HG03354 (cell line): ENCODE results near the gene KIF26B.
"Not testable (repeated sequence)": the region's sequence is repeated elsewhere in the genome, so short reads cannot be mapped to it uniquely, and the experiment has no call there.

ENCODE experiments used
- ATAC-seq: cut with Tn5 transposase; IDR thresholded peaks from one replicate; pipeline ENCODE4 v1.9.1; 2021; ENCODE audit warnings: mild to moderate bottlenecking; ENCODE audit not compliant: unreplicated experiment, poor library complexity, severe bottlenecking

KIF26B gene

DNA sequence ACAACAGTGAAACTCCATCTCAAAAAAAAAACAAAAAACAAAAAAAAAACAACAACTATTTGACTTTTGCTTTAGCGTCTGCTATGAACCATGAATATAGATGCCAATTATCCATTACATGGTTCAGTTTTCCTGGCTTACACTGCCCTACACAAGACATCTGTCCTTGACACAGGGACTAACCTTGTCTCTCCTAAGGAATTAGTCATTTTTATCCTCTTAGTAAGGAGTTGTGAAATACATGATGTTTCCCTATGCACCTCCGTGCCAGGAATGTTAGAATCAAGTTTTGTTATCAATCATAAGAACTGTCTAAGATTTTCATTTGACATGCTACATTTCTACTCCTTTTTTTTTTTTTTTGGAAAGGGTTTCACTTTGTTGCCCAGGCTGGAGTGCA lies 241.8 kb downstream of the KIF26B start:
- ATAC-seq, result no peak

DNA sequence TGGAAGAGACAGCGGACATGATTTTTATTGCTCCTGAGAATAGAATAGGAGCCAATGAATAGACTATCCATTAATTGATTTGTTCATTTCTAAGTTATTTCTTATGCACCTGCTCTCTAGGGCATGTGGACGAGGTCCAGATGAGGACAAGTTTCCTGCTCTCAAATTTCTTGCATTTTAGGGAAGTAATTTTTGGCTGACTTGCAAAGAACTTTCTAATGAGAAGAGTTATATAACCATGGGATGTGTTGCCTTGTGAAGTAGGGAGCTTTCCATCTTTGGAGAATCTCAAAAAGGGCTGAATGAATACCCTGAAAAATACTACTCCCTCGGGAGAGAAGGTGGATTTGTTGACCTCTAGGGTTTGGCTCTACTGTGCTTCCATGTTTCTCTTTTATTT lies 243.0 kb downstream of the KIF26B start:
- no peak for ATAC-seq

DNA sequence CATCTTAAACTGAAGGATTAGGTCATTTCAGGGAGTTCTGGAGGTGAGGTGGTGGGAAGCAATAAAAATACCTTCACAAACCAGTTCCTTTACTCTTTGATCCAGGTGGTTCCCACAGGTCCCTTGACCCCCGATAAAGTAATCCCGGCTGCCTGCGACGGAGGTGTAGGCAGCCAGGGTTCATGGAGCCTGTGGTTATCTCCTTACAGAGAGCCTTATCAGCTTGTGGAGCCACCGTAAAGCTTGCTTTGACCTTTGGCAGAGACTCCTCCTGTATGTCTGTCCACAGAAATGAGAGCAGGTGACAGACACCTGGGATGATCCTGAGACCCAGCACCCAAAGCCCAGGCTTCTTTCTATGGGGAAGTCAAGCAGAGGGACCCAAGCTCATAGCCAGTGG lies 243.4 kb downstream of the KIF26B start:
- no peak for ATAC-seq

DNA sequence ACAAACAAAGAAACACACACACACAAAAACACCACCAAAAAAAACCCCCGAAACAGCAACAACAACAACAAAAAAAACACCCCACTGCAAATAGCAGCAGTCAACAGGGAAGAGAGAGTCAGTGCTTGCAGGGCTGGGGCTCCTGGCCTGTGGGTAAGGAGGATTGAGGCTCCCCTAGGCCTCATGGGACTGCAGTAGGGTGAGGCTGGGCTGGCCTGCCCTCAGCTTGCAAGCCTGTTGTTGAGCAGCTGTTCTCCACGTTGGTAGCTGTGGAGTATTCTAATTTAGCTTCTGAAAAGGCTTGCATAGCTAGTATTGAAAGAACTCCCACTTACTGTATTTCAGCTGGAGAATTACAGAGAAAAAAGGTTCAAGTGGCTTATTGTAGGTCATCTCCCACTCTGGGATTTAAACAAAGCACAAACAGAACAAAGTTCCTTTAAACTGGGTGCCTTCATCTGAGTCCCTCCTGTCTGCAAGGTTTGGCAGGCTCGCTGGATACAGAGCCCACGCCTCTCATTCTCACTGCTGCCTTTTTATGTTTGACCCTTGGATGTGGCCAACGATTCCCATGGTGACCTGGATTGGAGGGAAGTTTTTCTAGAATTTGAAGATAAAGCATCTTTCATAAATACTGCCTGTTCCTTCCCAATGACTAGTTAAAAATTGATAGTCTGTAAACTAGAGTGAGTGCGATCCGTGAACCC lies 247.2 kb downstream of the KIF26B start:
- ATAC-seq, result no peak

DNA sequence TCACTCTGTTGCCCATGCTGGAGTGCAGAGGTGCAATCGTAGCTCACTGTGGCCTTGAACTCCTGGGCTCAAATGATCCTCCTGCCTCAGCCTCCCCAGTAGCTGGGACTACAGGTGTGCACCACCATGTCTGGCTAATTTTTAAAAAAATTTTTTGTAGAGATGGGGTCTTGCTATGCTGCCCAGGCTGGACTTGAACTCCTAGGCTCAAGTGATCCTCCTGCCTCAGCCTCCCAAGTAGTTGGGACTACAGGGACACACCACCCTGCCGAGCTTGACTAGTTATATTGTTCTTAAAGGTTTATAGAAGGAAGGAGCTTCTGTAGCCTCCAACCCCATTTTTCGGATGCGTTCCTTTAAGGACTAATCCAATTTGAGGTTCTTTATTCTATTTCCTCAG lies 248.2 kb downstream of the KIF26B start:
- ATAC-seq, result not testable (repeated sequence)

DNA sequence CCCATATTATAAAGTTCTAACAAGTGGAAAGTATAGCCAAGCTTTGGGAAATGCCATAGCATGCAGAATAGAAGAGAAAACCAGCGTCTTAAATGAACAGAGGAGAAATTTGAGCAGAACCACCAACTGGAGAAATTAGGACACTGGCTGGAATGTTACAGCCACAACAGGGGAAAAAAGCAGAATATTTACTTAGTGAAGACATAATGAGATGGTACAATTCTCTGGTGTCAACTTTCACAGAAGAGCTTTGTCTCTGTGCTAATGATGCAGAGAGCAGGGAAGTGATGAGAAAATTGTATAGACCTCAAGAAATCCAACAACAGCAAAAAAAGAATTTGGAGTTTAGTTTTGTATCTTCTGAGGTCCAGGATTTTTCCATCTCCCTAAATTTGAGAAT lies 249.7 kb downstream of the KIF26B start:
- no peak for ATAC-seq

DNA sequence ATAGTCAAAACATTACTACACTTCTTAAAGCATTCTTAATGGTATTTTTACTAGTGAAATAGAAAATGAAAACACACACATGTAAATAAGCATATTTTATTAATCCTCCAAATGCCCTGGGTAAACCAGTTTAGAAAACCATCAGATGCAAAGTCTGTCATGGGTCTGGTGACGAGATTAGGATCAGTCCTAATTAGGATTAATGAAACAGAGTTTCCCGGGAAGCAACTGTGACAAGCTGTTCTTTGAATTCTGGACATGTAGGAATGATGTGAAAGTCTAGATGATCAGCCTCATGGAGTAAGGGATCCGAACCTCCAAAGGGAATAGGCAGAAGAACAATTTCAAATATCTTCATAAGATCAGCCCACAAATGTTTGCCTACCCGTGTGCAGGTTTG lies 250.2 kb downstream of the KIF26B start:
- no peak for ATAC-seq

DNA sequence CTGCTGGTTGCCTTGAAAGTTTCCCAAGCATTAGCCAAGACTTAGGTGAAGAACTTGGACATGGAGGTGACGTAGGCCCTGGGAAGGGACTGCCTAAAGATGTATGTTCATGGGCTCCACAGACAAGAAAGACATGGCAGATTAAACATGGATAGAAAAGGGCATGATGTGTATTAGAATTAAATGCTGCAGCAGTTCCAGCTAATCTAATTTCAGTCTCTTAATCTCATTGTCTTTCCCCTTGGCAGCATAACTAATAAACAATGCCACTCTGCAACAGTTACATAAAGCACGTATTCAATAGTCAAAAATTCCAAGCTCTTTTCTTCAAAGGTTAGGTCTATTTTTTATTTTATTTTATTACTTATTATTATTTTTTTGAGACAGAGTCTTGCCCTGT lies 251.6 kb downstream of the KIF26B start:
- ATAC-seq, result no peak

DNA sequence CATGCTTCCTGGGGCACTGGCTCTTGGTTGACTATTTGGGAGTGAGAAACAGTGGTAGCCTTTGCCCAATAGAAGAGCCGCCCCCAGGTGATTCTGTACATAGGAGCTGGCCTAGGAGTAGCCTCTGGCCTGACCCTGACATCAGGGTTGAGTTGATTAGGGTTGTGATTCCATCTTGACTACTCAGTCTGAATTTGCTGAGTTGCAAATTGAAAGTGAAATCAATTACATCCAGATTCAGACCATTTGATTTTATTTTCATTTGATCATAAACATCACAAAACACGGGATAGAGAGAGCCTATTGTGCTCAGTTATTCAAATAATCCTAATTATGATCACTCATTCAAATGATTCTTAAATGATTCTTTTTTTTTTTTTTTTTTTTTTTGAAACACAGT lies 253.2 kb downstream of the KIF26B start:
- ATAC-seq, result no peak

DNA sequence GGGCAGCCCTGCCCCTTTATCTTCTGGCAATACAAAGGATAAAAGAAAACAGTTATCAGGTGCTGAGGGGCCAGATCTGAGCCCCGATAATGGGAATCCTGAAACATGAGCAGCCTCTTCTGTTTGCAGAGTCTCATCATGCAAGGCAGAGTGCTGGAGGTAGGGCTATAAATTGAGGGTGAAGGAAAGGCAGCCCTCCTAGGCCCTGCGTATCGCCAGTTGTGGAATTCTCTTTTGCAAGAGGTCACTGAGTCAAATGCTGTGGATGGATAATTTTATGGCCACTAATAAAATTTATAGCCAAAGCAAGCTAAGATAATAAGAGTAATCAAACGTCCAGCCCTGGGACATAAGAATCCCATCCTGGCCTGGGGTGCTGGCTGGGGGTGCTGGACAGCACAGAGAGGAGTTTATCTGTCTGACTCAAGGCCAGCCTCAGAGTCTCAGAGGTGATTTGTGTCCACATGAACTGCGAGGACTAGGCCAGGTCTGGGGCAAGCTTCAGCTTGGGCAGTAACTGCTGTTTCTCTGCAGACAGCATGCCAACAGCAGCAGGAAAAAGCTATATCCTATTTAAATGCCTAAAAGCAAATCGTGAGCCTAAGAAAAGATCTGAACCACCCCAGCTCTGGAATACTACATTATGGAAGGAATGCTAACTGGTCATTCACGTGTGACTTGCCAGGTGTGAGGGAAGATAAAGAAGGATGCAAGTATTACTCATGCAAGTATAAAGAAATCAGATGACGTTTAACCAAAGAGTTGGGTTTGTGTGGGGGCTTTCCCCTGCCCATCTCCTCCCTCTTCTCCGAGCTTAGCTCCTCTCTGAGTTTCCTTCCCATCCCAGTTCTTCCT lies 254.8 kb downstream of the KIF26B start:
- ATAC-seq, result no peak

DNA sequence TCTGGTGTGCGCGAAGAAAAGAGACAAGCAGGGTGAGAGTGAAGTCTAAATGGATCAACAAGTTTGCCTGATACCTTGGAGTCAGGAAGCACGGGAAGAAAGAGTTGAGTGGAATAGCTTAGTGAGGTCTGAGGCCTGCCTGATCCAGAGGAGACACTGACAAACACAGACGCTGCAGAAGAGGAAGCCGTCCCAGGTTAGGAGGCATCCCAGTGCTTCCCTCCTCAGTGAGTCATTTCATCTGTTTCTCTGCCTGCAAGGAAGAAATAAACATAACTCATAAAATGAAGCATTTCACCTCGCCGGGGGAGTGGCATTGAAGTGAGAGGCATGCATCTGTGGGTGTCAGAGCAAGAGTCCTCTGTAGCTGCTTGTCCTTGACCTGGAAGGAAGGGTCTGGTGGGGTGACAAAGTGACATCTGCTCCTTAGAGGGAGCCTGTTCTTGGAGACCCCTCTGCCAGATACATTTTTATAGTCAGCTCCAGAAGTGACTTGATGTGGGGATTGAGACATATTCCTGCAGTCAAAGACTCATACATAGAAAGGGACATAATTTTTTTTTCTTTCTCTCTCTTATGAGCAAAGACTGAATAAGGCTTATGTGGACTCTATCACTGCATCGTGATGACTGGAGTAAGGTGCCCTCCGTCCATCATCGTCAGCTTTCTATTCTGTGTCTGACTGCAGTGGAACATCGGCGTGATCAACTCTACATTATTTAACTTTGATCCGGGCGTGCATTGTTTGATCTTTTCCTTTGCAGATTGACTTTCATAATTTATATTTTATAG lies 256.7 kb downstream of the KIF26B start:
- no peak for ATAC-seq

DNA sequence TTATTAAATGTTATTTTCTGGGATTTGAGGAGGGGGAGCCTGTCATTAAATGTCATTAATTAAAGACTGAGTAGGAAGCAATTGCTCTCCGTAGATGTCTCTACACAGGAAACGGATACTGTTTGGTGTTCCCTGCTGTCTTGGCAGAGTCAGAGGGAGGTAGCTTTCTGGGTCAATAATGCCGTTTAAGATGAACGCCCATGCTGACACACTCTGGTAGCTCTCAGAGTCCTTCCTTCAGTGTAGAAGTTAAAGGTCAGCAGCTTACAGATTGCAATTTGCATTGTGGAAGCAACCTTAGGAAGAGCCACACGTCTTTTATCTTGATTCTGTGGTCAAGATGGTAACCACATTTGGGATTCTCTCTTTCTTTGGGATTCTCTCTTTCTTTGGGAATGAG lies 257.5 kb downstream of the KIF26B start:
- no peak for ATAC-seq

DNA sequence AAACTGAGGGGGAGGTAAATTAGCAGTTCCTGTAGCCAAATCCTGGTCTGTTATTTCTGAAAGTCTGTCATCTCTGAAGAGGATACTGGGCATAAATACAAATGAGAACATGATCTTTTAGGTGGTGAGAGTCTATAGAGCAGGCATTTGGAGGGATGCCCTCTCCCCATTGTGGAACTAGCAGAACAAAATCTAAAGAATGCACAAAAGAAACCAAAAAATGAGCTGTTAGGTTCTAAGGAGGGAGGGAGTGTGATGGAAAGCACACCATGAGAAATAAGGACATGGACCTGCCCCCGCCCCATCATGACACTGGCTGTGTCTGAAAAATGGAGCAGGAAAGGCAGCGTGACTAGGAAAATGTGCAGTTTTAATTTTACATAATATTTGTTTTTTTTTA lies 262.0 kb downstream of the KIF26B start:
- no peak for ATAC-seq

DNA sequence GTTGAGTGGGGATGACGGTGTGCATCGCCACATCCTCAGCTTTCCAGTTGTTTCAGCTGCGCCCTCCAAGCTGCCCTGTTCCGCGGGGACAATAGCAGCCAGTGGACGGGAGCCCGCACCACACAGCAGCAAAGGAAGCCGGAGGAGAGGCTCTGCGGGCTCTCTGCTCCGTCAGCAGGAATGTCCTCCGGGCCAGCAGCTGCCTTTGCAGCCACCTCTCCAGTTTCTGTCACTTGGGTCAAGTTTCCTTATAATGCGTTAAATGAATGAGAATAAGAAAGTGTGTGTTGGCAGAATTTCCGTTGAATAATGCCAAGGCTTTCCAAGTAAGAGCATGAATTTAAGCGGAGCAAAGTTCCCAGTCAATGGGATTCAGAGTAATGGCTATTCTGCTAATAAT lies 263.3 kb downstream of the KIF26B start:
- ATAC-seq, result no peak

DNA sequence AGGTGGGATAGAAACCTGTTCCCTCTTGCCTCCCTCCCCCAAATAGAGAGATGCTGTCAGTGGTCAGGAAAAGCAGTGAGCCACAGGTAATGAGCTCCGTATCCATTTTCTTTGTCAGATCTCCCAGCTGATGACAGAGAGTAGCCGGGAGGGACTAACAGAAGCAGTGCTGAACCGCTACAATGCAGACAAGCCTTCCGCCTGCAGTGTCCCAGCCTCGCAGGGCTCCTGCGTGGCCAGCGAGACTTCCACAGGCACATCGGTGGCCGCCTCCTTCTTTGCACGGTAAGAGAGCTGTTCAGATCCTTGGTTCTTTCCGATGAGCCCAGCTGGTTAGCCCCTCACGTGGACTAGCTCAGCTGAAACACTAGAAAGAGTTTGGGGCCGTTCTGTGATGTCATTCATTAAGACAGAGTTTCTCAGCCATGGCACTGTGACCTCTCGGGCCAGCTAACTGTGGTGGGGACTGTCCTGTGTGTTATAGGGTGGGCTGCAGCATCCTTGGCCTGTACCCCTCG lies 264.7 kb downstream of the KIF26B start:
- ATAC-seq, result no peak

DNA sequence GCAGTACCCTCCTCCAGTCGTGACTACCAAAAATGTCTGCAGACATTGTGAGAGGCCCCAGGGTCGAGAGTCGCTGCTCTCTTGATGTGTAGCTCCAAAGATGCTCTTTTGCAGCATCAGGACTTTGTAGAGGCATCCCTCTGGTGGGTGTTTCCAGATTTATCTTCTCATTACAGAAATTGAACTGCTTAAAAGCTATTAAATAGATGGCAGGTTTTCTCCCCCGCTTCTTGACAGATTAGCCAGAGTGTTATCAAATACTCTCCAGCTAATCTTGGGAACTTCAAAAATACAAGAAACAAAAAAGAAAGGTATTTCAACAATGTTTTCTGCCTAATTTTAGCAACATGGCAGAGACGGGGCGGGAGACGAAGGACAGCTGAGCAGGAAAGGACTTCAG lies 265.2 kb downstream of the KIF26B start:
- no peak for ATAC-seq

DNA sequence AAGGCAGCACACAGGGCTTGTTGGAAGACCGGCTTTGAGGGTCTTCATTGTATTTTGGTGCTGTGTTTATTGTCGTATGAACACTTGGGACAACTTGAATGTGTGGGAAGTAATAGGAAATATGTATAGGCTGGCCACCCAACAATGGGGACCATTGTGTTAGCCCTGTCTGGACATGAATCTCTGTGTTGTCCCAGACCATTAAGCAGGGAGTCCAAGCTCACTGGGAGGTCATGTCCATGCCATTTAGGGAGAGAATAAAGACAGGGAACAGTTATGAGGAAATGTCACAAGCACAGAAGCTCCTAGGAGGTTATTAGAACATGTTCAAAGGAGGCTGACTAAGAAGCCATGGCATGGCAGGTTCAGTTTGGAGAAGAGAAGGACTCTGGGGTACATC lies 266.1 kb downstream of the KIF26B start:
- ATAC-seq, result no peak

DNA sequence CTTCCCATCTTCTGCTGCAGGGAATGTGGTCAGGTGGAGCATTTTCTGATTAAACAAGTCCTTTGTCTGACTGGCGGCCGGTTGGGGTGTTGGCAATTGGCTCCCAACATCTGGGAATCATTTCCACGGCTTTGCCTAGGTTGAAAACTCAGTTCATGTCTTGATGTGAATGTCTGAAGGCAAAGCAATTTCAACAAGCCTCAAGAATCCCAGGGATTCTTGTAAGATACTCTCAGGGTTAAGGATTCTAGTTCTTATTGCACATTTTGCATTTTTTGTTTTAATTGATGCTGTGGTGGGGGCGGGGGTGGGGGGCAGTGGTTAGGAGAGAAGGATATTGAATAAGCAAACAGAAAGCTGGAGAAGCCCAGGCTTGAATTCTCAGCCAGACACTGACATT lies 273.9 kb downstream of the KIF26B start:
- no peak for ATAC-seq

DNA sequence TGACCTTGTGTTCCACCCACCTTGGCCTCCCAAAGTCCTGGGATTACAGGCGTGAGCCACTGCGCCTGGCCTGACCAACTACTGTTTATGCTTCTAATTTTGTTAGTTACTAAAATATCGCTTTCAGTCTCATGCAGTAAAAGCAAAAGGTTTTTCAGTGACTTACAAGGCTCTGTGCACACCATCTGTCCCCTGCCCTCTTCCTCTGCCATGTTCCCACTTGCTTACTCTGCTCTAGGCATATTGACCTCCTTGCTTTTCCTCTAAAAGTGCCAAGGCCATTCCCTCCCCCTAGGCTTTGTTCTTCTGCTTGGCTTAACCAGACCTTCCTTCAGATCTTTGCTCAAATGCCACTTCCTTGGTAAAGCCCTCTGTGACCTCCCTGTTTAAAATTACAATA lies 276.9 kb downstream of the KIF26B start:
- no peak for ATAC-seq

DNA sequence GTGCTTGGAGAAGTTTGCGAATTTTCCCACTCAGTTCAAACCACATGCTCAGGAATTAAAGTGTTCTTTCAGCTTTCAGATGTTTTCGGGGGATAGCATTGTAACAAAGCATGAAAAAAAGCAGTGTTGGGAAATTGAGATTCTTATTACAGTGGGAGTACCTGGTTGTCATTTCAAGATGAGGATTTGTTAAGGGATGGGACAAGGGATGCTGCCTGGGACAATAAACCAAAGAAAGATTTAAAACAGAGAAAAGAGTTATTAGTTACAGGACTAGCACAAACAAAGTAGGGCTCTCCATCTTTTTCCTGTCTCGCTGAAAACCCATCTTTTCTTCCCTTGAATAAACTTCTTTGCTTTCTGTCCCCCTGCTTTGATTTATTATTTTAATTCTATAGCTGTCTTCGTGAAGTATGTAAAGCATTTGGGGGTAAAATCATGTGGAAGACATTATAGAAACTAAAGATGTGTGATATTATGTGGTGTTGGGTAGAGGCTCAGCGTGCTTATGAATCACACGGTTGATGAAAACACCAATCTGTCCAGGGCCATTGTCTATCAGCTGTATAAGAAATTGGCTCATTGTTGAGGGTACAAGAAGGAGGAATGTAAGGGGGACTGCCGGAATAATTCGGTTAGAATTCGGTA lies 277.6 kb downstream of the KIF26B start:
- no peak for ATAC-seq
